ENCODE results near the gene FNDC10. TPM values are rescaled to one million over a fixed set of nuclear protein-coding genes. Genes with fewer than 3 reads are reported as not detected.

Gene FNDC10
- total and polyA plus RNA-seq, 3 experiments from 2014 or later, result 1.1 to 3.1 (median 2.9) TPM

Other genes starting within 250 kb of the FNDC10 start
- under 1 TPM; 0.26 to 0.29 TPM for gene MXRA8, start 241.6 kb downstream of the FNDC10 start, total RNA-seq
- gene MXRA8, start 241.6 kb downstream of the FNDC10 start, polyA plus RNA-seq, result 0.61 TPM
- 100 to 1,000 TPM; 159 to 169 TPM for gene AURKAIP1, start 224.9 kb downstream of the FNDC10 start, total RNA-seq
- 157 TPM for gene AURKAIP1, start 224.9 kb downstream of the FNDC10 start, polyA plus RNA-seq
- 100 to 1,000 TPM; 119 to 124 TPM for gene CCNL2, start 200.8 kb downstream of the FNDC10 start, total RNA-seq
- gene CCNL2, start 200.8 kb downstream of the FNDC10 start, polyA plus RNA-seq, result 29.0 TPM
- 100 to 1,000 TPM; 206 to 208 TPM for gene MRPL20, start 192.8 kb downstream of the FNDC10 start, total RNA-seq
- gene MRPL20, start 192.8 kb downstream of the FNDC10 start, polyA plus RNA-seq, result 198 TPM
- not detected for gene ANKRD65, start 178.9 kb downstream of the FNDC10 start, total RNA-seq
- not detected for gene ANKRD65, start 178.9 kb downstream of the FNDC10 start, polyA plus RNA-seq
- under 1 TPM in 1 of 2 experiments, not detected in 1; 0.31 TPM for gene VWA1, start 164.4 kb downstream of the FNDC10 start, total RNA-seq
- not detected for gene VWA1, start 164.4 kb downstream of the FNDC10 start, polyA plus RNA-seq
- 1 to 10 TPM in 1 of 2 experiments, under 1 TPM in 1; 0.53 to 1.9 TPM for gene ATAD3C, start 150.4 kb downstream of the FNDC10 start, total RNA-seq
- gene ATAD3C, start 150.4 kb downstream of the FNDC10 start, polyA plus RNA-seq, result 4.3 TPM
- 10 to 100 TPM; 81.6 to 86.6 TPM for gene ATAD3B, start 128.4 kb downstream of the FNDC10 start, total RNA-seq
- 7.9 TPM for gene ATAD3B, start 128.4 kb downstream of the FNDC10 start, polyA plus RNA-seq
- gene ATAD3A, start 88.0 kb downstream of the FNDC10 start, total RNA-seq, result 10 to 100 TPM; 97.4 to 98.7 TPM
- 16.0 TPM for gene ATAD3A, start 88.0 kb downstream of the FNDC10 start, polyA plus RNA-seq
- gene TMEM240, start 59.5 kb downstream of the FNDC10 start, total RNA-seq, result under 1 TPM; 0.33 to 0.59 TPM
- gene TMEM240, start 59.5 kb downstream of the FNDC10 start, polyA plus RNA-seq, result not detected
- gene SSU72, start 25.3 kb downstream of the FNDC10 start, total RNA-seq, result 100 to 1,000 TPM; 123 to 128 TPM
- gene SSU72, start 25.3 kb downstream of the FNDC10 start, polyA plus RNA-seq, result 231 TPM
- 10 to 100 TPM; 45.7 to 46.6 TPM for gene MIB2, start 15.4 kb upstream of the FNDC10 start, total RNA-seq
- 40.4 TPM for gene MIB2, start 15.4 kb upstream of the FNDC10 start, polyA plus RNA-seq
- gene MMP23B, start 32.0 kb upstream of the FNDC10 start, total RNA-seq, result 1 to 10 TPM; 2.1 to 2.9 TPM
- 3.4 TPM for gene MMP23B, start 32.0 kb upstream of the FNDC10 start, polyA plus RNA-seq
- gene CDK11B, start 58.9 kb upstream of the FNDC10 start, total RNA-seq, result 10 to 100 TPM; 42.2 to 45.6 TPM
- gene CDK11B, start 58.9 kb upstream of the FNDC10 start, polyA plus RNA-seq, result 18.3 TPM
- gene SLC35E2B, start 92.7 kb upstream of the FNDC10 start, total RNA-seq, result 10 to 100 TPM; 29.7 to 29.9 TPM
- gene SLC35E2B, start 92.7 kb upstream of the FNDC10 start, polyA plus RNA-seq, result 47.5 TPM
- gene CDK11A, start 124.2 kb upstream of the FNDC10 start, total RNA-seq, result 10 to 100 TPM; 68.8 to 70.7 TPM
- gene CDK11A, start 124.2 kb upstream of the FNDC10 start, polyA plus RNA-seq, result 18.4 TPM
- 10 to 100 TPM; 75.4 to 77.0 TPM for gene NADK, start 178.3 kb upstream of the FNDC10 start, total RNA-seq
- 29.9 TPM for gene NADK, start 178.3 kb upstream of the FNDC10 start, polyA plus RNA-seq

All from CD8-positive, alpha-beta memory T cell (primary cell).